ENCODE results near the gene RELN. TPM values are rescaled to one million over a fixed set of nuclear protein-coding genes. Genes with fewer than 3 reads are reported as not detected.

The RELN gene
- total RNA-seq, 1 donor from 2014 or later = not detected

- peaks cover 7% of the 10 kb centered on the region for H3K9me3 Mint-ChIP-seq
- H3K4me3 Mint-ChIP-seq = peak overlapping the region; percentile 68
- H3K36me3 Mint-ChIP-seq (ENCODE audit: low read depth) = no peaks in the 10 kb centered on the region
- H3K27me3 Mint-ChIP-seq = peaks cover 59% of the 10 kb centered on the region
- ChIA-PET POLR2A (no interaction called here), CTCF (no interaction called here)
- H3K27ac Mint-ChIP-seq = no peak overlapping the region
- no peak for TF ChIP-seq CTCF (IDR thresholded peaks at IDR 0.05)
- intact Hi-C loops (cut with micrococcal nuclease) = loop anchor here (10.0 kb wide), 2 partner anchors 1469 to 1629 kb away; no protein-coding TSS in a partner anchor
- H3K4me1 Mint-ChIP-seq = peaks cover 10% of the 10 kb centered on the region
- no peak for DNase-seq
- no peak for ATAC-seq (ENCODE audit: low read depth)
Observed at GRCh38 chr7:103445228-103446048, 544.0 kb downstream of the RELN start.

GRCh38 chr7:103439661-103440060 lies 549.8 kb downstream of the RELN start:
- DNase-seq = no peak
- peaks cover 45% of the 10 kb centered on the region for H3K27me3 Mint-ChIP-seq

GRCh38 chr7:103437623-103438022 lies 551.8 kb downstream of the RELN start:
- H3K27ac Mint-ChIP-seq = no peak overlapping the region
- intact Hi-C loops (cut with micrococcal nuclease) = no loop called here
- CTCF ChIA-PET = no interaction called here
- H3K4me1 Mint-ChIP-seq = peaks cover 5% of the 10 kb centered on the region
- no peak for DNase-seq
- H3K4me3 Mint-ChIP-seq = no peak overlapping the region
- H3K27me3 Mint-ChIP-seq = peaks cover 32% of the 10 kb centered on the region
- POLR2A ChIA-PET = no interaction called here
- peaks cover 5% of the 10 kb centered on the region for H3K9me3 Mint-ChIP-seq
- TF ChIP-seq CTCF (IDR thresholded peaks at IDR 0.05) = no peak
- no peak for ATAC-seq (ENCODE audit: low read depth)
- no peaks in the 10 kb centered on the region for H3K36me3 Mint-ChIP-seq (ENCODE audit: low read depth)

More at GRCh38 chr7:103439661-103440060, 549.8 kb downstream of the RELN start:
- no peak for TF ChIP-seq CTCF (IDR thresholded peaks at IDR 0.05)
- no peak for ATAC-seq (ENCODE audit: low read depth)
- Mint-ChIP-seq H3K4me1 (no peaks in the 10 kb centered on the region), H3K9me3 (no peaks in the 10 kb centered on the region), H3K36me3 (ENCODE audit: low read depth) (no peaks in the 10 kb centered on the region), H3K27ac (no peak overlapping the region), H3K4me3 (no peak overlapping the region)
- ChIA-PET CTCF (no interaction called here), POLR2A (no interaction called here)
- intact Hi-C loops (cut with micrococcal nuclease) = loop anchor here (10.0 kb wide), 2 partner anchors 1475 to 1635 kb away; no protein-coding TSS in a partner anchor

GRCh38 chr7:103432712-103433111 lies 556.7 kb downstream of the RELN start:
- ChIA-PET CTCF (no interaction called here), POLR2A (no interaction called here)
- no peak for TF ChIP-seq CTCF (IDR thresholded peaks at IDR 0.05)
- peaks cover 5% of the 10 kb centered on the region for H3K9me3 Mint-ChIP-seq
- H3K4me1 Mint-ChIP-seq = peaks cover 7% of the 10 kb centered on the region
- DNase-seq (no peak), ATAC-seq (ENCODE audit: low read depth) (no peak)
- peaks cover 17% of the 10 kb centered on the region for H3K27me3 Mint-ChIP-seq
- intact Hi-C loops (cut with micrococcal nuclease) = no loop called here
- H3K27ac Mint-ChIP-seq = no peak overlapping the region
- H3K4me3 Mint-ChIP-seq = no peak overlapping the region
- H3K36me3 Mint-ChIP-seq (ENCODE audit: low read depth) = no peaks in the 10 kb centered on the region

- intact Hi-C loops (cut with micrococcal nuclease) = no loop called here
- ATAC-seq (ENCODE audit: low read depth) = no peak
Observed at GRCh38 chr7:103425177-103425576, 564.3 kb downstream of the RELN start.

More at GRCh38 chr7:103425177-103425576, 564.3 kb downstream of the RELN start:
- no peak for TF ChIP-seq CTCF (IDR thresholded peaks at IDR 0.05)
- peaks cover 14% of the 10 kb centered on the region for H3K27me3 Mint-ChIP-seq
- no peak for DNase-seq
- no peaks in the 10 kb centered on the region for H3K4me1 Mint-ChIP-seq
- H3K27ac Mint-ChIP-seq = no peak overlapping the region
- no peak overlapping the region for H3K4me3 Mint-ChIP-seq
- H3K9me3 Mint-ChIP-seq = no peaks in the 10 kb centered on the region
- POLR2A ChIA-PET = no interaction called here
- CTCF ChIA-PET = no interaction called here
- no peaks in the 10 kb centered on the region for H3K36me3 Mint-ChIP-seq (ENCODE audit: low read depth)

Data from activated B cell treated with CpG ODN at 0.5 μM for 24 hours (primary cell).